Fibroblast of pulmonary artery (primary cell): ENCODE data around the gene MGAT4A.
A peak's percentile ranks its signal among the peaks of the same experiment; 100 is the strongest.

Experiments used
- DNase-seq: peaks from one replicate; pipeline ENCODE4 v3.0.0-alpha.2; 2010; ENCODE audit warnings: low read depth
- H3K4me3 ChIP-seq: replicated peaks from 2 replicates; pipeline ENCODE4 v1.5.1; 2011; ENCODE audit warnings: low read depth, mild to moderate bottlenecking, control low read depth, low read length, moderate library complexity
- TF ChIP-seq, protein P1 (sequence below): IDR thresholded peaks from 2 replicates; pipeline ENCODE4 v1.5.1; 2011; ENCODE audit warnings: mild to moderate bottlenecking, control low read depth, low read length, inconsistent platforms; ENCODE audit errors: missing control alignments

The MGAT4A gene

DNA sequence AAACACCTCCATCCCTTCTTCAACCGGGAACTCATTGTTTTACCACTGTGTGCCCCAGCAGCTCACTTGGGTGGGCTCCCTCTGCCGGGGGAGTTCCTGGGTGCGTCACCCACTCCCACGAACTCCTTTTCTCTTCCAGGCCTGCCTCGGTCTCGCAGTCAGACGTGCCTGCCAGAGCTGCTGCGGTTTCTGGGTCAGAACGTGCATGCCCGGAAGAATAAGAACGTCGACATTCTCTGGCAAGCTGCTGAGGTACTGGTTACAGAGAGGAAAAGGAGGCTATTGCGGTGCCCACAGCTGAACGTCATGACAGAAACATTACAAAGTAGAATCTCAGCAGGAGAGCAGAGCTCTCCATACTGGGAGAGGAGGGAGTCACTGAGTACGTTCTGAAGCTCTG, 158.3 kb downstream of the MGAT4A start:
- TF ChIP-seq, protein P1, sequence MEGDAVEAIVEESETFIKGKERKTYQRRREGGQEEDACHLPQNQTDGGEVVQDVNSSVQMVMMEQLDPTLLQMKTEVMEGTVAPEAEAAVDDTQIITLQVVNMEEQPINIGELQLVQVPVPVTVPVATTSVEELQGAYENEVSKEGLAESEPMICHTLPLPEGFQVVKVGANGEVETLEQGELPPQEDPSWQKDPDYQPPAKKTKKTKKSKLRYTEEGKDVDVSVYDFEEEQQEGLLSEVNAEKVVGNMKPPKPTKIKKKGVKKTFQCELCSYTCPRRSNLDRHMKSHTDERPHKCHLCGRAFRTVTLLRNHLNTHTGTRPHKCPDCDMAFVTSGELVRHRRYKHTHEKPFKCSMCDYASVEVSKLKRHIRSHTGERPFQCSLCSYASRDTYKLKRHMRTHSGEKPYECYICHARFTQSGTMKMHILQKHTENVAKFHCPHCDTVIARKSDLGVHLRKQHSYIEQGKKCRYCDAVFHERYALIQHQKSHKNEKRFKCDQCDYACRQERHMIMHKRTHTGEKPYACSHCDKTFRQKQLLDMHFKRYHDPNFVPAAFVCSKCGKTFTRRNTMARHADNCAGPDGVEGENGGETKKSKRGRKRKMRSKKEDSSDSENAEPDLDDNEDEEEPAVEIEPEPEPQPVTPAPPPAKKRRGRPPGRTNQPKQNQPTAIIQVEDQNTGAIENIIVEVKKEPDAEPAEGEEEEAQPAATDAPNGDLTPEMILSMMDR = no peak
- H3K4me3 ChIP-seq = no peak overlapping the region
- peak; percentile 54 for DNase-seq

DNA sequence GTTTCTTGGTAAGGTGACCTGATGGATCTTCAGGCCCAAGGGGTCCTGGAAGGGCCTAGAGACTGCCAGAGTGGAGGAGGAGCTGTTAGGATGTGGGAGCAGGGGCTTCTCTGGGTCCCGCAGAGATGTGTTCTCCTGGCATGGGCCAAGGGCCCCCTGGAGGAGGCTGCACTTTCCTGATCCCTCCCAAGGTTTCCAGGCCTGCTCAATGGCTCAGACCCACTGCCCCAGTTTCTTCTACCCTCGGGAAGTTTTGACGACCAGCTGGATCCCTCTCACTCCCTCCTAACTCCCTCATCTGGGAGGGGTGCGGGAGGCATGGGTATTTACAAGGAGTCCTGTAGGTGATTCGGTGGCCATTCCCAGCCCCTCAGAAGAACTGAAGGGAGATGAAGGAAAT, 158.7 kb downstream of the MGAT4A start:
- DNase-seq = no peak
- no peak overlapping the region for H3K4me3 ChIP-seq
- TF ChIP-seq, protein P1 = no peak

DNA sequence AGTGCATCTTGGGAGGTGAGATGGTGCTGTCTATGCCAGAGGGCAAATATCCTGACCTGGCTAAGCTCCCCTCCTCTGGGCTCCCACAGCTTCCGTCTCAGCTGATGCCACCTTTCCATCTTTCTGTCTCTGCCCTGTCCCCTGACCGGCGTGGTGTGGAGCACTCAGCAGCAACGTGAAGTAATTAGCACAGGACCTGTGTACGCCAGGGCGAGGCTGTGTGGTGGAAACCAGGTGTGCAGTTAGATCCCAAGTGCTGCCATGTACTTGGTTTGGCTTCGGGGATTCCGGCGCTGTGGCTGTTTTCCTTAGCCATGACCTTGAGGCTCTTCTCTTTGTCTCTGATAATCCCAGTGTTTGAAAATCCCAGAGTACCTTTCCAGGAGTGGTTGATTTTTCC, 159.1 kb downstream of the MGAT4A start:
- DNase-seq = no peak
- TF ChIP-seq, protein P1 = no peak
- H3K4me3 ChIP-seq = no peak overlapping the region

DNA sequence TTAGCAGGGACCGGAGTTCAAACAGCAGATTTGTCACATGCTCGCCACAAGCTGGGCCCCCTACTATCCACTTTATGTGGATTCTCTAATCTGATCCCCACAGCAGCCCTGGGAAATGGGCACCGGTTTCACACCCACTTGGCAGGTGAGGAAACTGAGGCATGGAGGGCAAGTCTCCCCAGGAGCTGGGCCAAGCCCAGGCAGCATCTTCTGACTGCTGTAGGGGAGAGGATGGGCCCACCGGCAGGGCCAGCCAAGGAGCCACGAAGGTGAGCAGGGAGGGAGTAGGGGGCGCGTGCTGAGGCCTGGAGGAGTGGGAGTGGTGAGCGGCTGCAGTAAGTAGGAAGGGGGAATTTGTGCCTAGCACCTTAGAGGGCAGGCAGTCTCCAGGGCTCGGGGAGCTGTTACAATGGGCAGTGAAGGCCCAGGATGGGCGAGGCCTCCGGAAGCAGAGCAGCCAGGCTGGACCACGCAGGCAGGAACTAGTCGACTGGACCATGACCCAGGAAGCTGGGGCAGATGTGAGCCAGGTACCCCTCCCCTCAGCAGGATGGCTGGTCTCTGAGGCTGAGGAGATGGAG, 159.7 kb downstream of the MGAT4A start:
- TF ChIP-seq, protein P1 = no peak
- H3K4me3 ChIP-seq = no peak overlapping the region
- DNase-seq = no peak

DNA sequence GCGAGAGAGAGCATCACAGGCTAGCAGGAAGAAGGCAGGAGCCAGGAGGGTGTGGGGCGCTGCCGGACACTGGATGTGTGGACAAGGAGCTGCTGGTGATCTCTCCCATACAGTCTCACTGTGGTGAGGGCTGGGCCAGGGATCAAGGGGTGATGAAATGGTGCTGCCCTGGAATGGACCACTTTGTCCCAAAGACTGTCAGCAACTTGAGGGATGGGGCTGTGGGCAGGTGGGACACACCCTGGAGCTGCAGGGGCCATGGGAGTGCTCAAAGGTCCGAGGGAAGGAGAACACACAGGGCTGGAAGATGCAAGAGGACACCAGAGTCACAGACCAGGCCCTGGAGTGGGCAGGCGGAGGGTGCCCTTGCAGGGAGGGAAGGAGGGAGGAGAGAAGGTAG, 160.6 kb downstream of the MGAT4A start:
- TF ChIP-seq, protein P1 = no peak
- no peak for DNase-seq
- H3K4me3 ChIP-seq = no peak overlapping the region

DNA sequence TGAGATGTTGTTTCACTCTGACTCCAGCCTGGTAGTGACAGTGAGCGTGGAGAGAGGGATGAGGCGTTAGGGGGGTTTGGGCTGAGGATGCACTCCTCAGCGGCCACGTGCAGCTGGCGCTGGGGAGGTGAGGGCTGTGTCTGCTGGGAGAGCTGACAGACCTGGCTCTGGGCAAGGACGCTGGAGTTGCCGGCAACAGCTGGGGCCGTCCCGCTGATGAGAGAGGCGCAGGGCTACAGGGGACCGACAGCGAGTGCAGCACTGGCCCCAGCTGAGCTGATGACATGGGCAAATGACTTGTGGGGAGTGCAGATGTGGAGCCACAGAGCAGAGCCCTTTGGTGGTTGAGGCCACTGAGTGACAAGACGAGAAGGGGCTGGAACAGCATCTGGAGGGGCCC, 161.0 kb downstream of the MGAT4A start:
- no peak overlapping the region for H3K4me3 ChIP-seq
- DNase-seq = no peak
- TF ChIP-seq, protein P1 = no peak

DNA sequence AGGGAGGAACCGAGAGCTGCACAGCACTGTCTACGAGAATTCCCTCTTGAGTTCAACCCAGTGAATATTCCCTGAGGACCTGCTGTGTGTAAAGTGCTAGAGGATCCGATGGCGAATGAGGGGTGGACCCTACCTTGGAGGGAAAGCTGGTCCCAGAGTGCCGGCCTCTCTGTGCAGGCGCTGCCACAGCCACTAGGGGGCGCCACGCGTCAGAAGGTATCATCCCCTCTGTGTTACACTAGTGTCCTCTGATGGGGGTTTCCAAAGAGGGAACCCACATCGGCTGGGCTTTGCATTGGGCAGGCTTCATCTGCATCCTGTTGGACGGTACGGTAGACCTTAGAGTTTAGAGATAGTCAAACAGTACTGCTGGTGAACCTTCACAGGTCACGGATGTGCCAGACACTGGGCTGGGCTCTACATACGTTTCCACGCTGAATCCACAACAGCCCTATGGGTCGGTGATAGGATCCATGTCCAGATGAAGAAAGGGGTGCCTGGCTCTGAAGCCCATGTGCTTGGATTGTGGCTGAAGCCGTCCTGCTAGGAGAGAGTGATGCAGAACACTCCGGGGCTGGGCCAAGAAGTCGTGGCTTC, 161.6 kb downstream of the MGAT4A start:
- peak; percentile 26 for DNase-seq
- H3K4me3 ChIP-seq = no peak overlapping the region
- TF ChIP-seq, protein P1 = peak; percentile 74
